ENCODE measurements around the gene PRLHR.

DNA sequence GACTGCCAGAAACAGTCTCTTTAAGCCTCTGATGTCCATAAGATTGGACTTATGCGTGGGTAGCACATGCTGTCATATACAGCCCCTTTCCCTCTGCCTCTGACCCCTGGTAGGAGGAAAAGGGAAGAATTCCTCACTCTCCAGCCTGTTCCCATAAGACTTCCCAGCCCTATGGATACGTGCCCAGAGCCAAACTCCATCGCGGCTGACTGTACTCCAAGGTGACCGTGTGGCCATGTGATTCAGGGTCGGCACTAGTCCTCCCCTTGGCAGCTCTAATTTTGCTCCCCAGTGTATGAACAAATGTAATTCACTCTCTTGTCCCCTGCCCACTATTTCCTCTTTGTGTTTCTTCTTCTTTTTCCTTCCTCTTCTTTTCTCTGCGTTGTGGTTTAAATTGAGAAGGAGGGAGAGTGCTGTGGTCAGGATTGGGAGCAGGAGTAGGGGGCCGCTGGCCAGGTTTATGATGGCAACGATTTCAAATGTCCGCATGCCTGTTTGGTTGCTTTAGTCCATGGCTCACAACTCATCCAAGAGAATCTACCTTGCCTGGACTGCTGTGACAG is 43.8 kb downstream of the PRLHR start:
- TF ChIP-seq, protein P1, sequence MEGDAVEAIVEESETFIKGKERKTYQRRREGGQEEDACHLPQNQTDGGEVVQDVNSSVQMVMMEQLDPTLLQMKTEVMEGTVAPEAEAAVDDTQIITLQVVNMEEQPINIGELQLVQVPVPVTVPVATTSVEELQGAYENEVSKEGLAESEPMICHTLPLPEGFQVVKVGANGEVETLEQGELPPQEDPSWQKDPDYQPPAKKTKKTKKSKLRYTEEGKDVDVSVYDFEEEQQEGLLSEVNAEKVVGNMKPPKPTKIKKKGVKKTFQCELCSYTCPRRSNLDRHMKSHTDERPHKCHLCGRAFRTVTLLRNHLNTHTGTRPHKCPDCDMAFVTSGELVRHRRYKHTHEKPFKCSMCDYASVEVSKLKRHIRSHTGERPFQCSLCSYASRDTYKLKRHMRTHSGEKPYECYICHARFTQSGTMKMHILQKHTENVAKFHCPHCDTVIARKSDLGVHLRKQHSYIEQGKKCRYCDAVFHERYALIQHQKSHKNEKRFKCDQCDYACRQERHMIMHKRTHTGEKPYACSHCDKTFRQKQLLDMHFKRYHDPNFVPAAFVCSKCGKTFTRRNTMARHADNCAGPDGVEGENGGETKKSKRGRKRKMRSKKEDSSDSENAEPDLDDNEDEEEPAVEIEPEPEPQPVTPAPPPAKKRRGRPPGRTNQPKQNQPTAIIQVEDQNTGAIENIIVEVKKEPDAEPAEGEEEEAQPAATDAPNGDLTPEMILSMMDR (IDR thresholded peaks at IDR 0.05), result no peak
- no peak for TF ChIP-seq POLR2A (IDR thresholded peaks at IDR 0.05)
- TF ChIP-seq EP300 (IDR thresholded peaks at IDR 0.05), result no peak

Data from upper lobe of left lung (tissue), 4 donors.